Measurements from ENCODE around the gene CDH13. TPM values are rescaled to one million over a fixed set of nuclear protein-coding genes. Genes with fewer than 3 reads are reported as not detected.

The CDH13 gene
- total and polyA plus RNA-seq, 8 donors = 0.12 to 21.4 (median 1.7) TPM; not detected in 1

- H3K4me3 ChIP-seq = no peak overlapping the region
- no peaks in the 10 kb centered on the region for H3K36me3 ChIP-seq
- intact Hi-C loops (cut with DNase I; ENCODE audit: low total_unique reads) = no loop called here
- DNase-seq = no peak
- no peak for TF ChIP-seq POLR2AphosphoS5 (IDR thresholded peaks at IDR 0.05)
- TF ChIP-seq, protein P1, sequence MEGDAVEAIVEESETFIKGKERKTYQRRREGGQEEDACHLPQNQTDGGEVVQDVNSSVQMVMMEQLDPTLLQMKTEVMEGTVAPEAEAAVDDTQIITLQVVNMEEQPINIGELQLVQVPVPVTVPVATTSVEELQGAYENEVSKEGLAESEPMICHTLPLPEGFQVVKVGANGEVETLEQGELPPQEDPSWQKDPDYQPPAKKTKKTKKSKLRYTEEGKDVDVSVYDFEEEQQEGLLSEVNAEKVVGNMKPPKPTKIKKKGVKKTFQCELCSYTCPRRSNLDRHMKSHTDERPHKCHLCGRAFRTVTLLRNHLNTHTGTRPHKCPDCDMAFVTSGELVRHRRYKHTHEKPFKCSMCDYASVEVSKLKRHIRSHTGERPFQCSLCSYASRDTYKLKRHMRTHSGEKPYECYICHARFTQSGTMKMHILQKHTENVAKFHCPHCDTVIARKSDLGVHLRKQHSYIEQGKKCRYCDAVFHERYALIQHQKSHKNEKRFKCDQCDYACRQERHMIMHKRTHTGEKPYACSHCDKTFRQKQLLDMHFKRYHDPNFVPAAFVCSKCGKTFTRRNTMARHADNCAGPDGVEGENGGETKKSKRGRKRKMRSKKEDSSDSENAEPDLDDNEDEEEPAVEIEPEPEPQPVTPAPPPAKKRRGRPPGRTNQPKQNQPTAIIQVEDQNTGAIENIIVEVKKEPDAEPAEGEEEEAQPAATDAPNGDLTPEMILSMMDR (IDR thresholded peaks at IDR 0.05) = no peak
- no peak for TF ChIP-seq EP300 (IDR thresholded peaks at IDR 0.05)
- TF ChIP-seq POLR2A (IDR thresholded peaks at IDR 0.05) = no peak
- H3K27me3 ChIP-seq = peaks cover 0 to 8% (median 0%) of the 10 kb centered on the region in 3 donors
- H3K27ac ChIP-seq = no peak overlapping the region
- 86 to 92% (median 87%) methylated on average over 4 of the region's 4 CpGs for WGBS, 5 donors
- no peaks in the 10 kb centered on the region for H3K9me3 ChIP-seq
- H3K4me1 ChIP-seq = no peaks in the 10 kb centered on the region
Measured at GRCh38 chr16:82616356-82616755, 10.4 kb upstream of the CDH13 start.

DNA sequence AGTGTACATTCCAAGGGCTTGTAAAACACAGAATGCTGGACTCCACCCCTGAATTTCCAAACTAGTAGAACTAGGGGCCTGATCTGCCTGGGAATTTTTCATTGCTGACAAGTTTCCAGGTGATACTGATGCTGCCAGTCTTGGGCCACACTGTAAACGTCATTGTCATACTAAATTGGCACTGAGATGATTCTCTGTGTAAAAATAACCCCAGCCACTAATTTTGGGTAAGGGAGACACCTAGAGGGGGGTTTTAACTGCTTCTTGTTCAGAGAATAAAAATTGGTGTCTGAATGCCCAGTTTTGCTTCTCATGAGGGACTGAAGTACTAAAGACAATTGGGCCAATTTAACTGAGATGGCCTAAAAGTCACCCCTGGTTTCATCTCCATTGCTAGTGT lies 5.0 kb upstream of the CDH13 start:
- intact Hi-C loops (cut with DNase I; ENCODE audit: low total_unique reads) = no loop called here
- no peak for TF ChIP-seq EP300 (IDR thresholded peaks at IDR 0.05)
- TF ChIP-seq, protein P1 (IDR thresholded peaks at IDR 0.05) = no peak
- TF ChIP-seq POLR2A (IDR thresholded peaks at IDR 0.05) = no peak
- no peak for TF ChIP-seq POLR2AphosphoS5 (IDR thresholded peaks at IDR 0.05)

GRCh38 chr16:82623241-82623640 lies 3.5 kb upstream of the CDH13 start:
- intact Hi-C loops (cut with DNase I; ENCODE audit: low total_unique reads) = no loop called here
- Histone ChIP-seq H3K4me3 (no peak overlapping the region), H3K27me3 (peaks cover 7 to 67% (median 21%) of the 10 kb centered on the region in 3 donors), H3K27ac (no peak overlapping the region), H3K4me1 (peaks cover 8 to 19% (median 15%) of the 10 kb centered on the region in 4 donors), H3K9me3 (no peaks in the 10 kb centered on the region), H3K36me3 (no peaks in the 10 kb centered on the region)
- WGBS, 5 donors = 64 to 81% (median 74%) methylated on average over 7 of the region's 7 CpGs
- no peak for DNase-seq
- no peak for TF ChIP-seq EP300 (IDR thresholded peaks at IDR 0.05)
- no peak for TF ChIP-seq POLR2AphosphoS5 (IDR thresholded peaks at IDR 0.05)
- no peak for TF ChIP-seq POLR2A (IDR thresholded peaks at IDR 0.05)
- TF ChIP-seq, protein P1 (IDR thresholded peaks at IDR 0.05) = no peak

More for the DNA sequence above, 5.0 kb upstream of the CDH13 start:
- Histone ChIP-seq H3K9me3 (no peaks in the 10 kb centered on the region), H3K27ac (no peak overlapping the region), H3K36me3 (no peaks in the 10 kb centered on the region), H3K4me3 (no peak overlapping the region), H3K4me1 (peaks cover 0 to 4% (median 1%) of the 10 kb centered on the region in 4 donors), H3K27me3 (peaks cover 0 to 52% (median 7%) of the 10 kb centered on the region in 3 donors)
- DNase-seq = no peak
- WGBS, 5 donors = 11 to 20% (median 12%) methylated on average over 1 of the region's 1 CpG

- no peaks in the 10 kb centered on the region for H3K9me3 ChIP-seq
- no peak overlapping the region for H3K4me3 ChIP-seq
- no peaks in the 10 kb centered on the region for H3K36me3 ChIP-seq
- peaks cover 8 to 38% (median 17%) of the 10 kb centered on the region in 4 donors for H3K4me1 ChIP-seq
- no peak for DNase-seq
- no peak for TF ChIP-seq POLR2A (IDR thresholded peaks at IDR 0.05)
- TF ChIP-seq EP300 (IDR thresholded peaks at IDR 0.05) = no peak
- TF ChIP-seq, protein P1 (IDR thresholded peaks at IDR 0.05) = no peak
- TF ChIP-seq POLR2AphosphoS5 (IDR thresholded peaks at IDR 0.05) = no peak
- WGBS, 5 donors = 75 to 87% (median 83%) methylated on average over 8 of the region's 8 CpGs
- intact Hi-C loops (cut with DNase I; ENCODE audit: low total_unique reads) = no loop called here
- peaks cover 7 to 86% (median 27%) of the 10 kb centered on the region in 3 donors for H3K27me3 ChIP-seq
- H3K27ac ChIP-seq = no peak overlapping the region
Measured at GRCh38 chr16:82625066-82625968, 1.5 kb upstream of the CDH13 start.
